Hematopoietic multipotent progenitor cell (in vitro differentiated cells): ENCODE measurements around the gene CXorf49B. TPM values are rescaled to one million over a fixed set of nuclear protein-coding genes. Genes with fewer than 3 reads are reported as not detected.

Experiments
- DNase-seq, 3 donors: peaks; one replicate each; pipeline ENCODE4 v3.0.0-alpha.2; 2011 to 2015; ENCODE audit warnings: low read depth in 2 of 3, low spot score in 2 of 3
- small RNA-seq: library from RNA; depleted of rRNA; stranded (forward); fragments of <200 nt; gene quantifications from one replicate; pipeline ENCODE3, GENCODE V24; 2012
- total RNA-seq: library from RNA; depleted of rRNA; stranded (reverse); fragments of >200 nt; gene quantifications from one replicate; pipeline ENCODE4 v1.2.3, GENCODE V29; 2012

The CXorf49B gene
- total RNA-seq, 1 donor, result not detected

DNA sequence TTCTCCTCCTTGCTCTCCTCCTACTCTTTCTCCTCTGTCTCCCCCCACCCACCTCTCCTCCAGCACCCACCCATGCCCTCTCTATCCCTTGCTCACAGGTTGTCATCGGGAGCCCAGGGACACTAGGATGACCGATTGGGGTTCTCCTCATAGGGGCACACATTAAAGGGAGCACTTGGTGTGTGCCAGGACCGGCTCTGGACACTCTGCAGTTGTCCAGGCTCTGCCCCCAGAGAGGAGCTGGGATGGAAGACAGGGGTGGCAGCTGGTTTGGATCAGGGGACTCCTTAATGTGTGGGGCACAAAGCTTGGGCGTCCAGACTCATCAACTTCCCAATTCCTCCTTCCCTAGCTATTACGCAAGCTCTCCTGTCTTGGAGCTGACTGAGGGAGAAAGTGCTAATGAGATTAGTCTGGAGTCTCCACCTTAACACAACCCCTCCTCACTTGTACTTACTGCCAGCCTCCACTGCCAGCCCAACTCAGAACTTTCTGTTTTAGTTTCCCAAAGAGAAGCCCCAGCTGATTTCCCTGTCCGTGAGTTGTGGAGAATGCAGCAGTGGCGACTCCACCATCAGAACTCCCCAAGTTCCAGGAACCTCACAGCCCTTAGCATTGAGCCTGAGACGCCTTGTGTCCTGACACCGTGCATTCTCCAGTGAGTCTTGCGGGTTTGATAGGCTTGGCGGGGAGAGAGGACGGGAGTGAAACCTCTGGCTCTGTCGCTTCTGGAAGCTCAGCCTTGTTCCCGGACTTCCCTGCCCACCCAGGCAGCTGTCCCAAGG lies 52.2 kb downstream of the CXorf49B start:
- DNase-seq, result no peak

- DNase-seq, result no peak
Observed at GRCh38 chrX:71815906-71816156, 52.7 kb downstream of the CXorf49B start.

Small RNA genes within 50 kb of the gene (small RNA-seq; reads per million reads assigned to genes)
- gene BX276092.1 (not detected), gene BX276092.6 (not detected), gene BX276092.8 (not detected)

Other genes starting within 250 kb of the CXorf49B start
- gene OGT, start 230.2 kb upstream of the CXorf49B start, total RNA-seq, result 295 TPM
- 0.81 TPM for gene GCNA, start 184.9 kb upstream of the CXorf49B start, total RNA-seq
- 0.27 TPM for gene CXCR3, start 144.8 kb upstream of the CXorf49B start, total RNA-seq
- gene CXorf49, start 45.1 kb upstream of the CXorf49B start, total RNA-seq, result not detected
- gene NHSL2, start 147.5 kb downstream of the CXorf49B start, total RNA-seq, result 14.8 TPM